Progenitor cell of endocrine pancreas (in vitro differentiated cells): Measurements from ENCODE around the gene BMP8A. TPM values are rescaled to one million over a fixed set of nuclear protein-coding genes. Genes with fewer than 3 reads are reported as not detected.
"Not testable (repeated sequence)": the region's sequence is repeated elsewhere in the genome, so short reads cannot be mapped to it uniquely, and the experiment has no call there.

ENCODE experiments used
- DNase-seq: peaks from one replicate; pipeline ENCODE4 v3.0.0; 2021; ENCODE audit warnings: low spot score; ENCODE audit not compliant: unreplicated experiment
- H3K27ac Mint-ChIP-seq: 2 replicates; pipeline ENCODE4 v1.8.0; 2021; ENCODE audit warnings: mild to moderate bottlenecking, moderate library complexity, mixed read lengths
- H3K27me3 Mint-ChIP-seq: 2 replicates; pipeline ENCODE4 v1.8.0; 2021; ENCODE audit warnings: mixed read lengths
- H3K36me3 Mint-ChIP-seq: 2 replicates; pipeline ENCODE4 v1.8.0; 2022; ENCODE audit warnings: mixed read lengths; ENCODE audit not compliant: insufficient read depth
- H3K4me1 Mint-ChIP-seq: 2 replicates; pipeline ENCODE4 v1.8.0; 2021; ENCODE audit warnings: low read depth, mixed read lengths
- H3K4me3 Mint-ChIP-seq: 2 replicates; pipeline ENCODE4 v1.8.0; 2021; ENCODE audit warnings: low read depth, mild to moderate bottlenecking, moderate library complexity, mixed read lengths
- H3K9me3 Mint-ChIP-seq: 2 replicates; pipeline ENCODE4 v1.8.0; 2021; ENCODE audit warnings: low read depth, mixed read lengths
- CTCF ChIP-seq: fragments of 200-600 bp; sonication (generic); IDR thresholded peaks from one replicate; pipeline ENCODE4 v1.5.0; 2021; ENCODE audit warnings: antibody characterized with exemption, mild to moderate bottlenecking; ENCODE audit not compliant: unreplicated experiment
- total RNA-seq: library from RNA; stranded (reverse); gene quantifications from 2 replicates; pipeline ENCODE4 v1.2.1, GENCODE V29; 2021

The BMP8A gene
- total RNA-seq, 1 donor from 2014 or later: 0.67 TPM

- Mint-ChIP-seq H3K27ac (no peak overlapping the region), H3K36me3 (peaks cover 6% of the 10 kb centered on the region), H3K27me3 (peaks cover 40% of the 10 kb centered on the region), H3K4me3 (peak overlapping the region; percentile 50), H3K9me3 (no peaks in the 10 kb centered on the region), H3K4me1 (peaks cover 5% of the 10 kb centered on the region)
- no peak for TF ChIP-seq CTCF
- no peak for DNase-seq
These were observed 765 bp upstream of the BMP8A start for GRCh38 chr1:39490596-39491145.

GRCh38 chr1:39492118-39493042 is 944 bp downstream of the BMP8A start:
- DNase-seq, H3K9me3 Mint-ChIP-seq, H3K36me3 Mint-ChIP-seq, H3K4me1 Mint-ChIP-seq: not testable (repeated sequence)
- Mint-ChIP-seq H3K4me3 (peak overlapping the region; percentile 49), H3K27me3 (peaks cover 43% of the 10 kb centered on the region), H3K27ac (peak overlapping the region; percentile 33)

GRCh38 chr1:39493043-39493810 is 1.8 kb downstream of the BMP8A start:
- not testable (repeated sequence) for H3K4me1 Mint-ChIP-seq, DNase-seq, H3K36me3 Mint-ChIP-seq, H3K9me3 Mint-ChIP-seq, H3K27ac Mint-ChIP-seq
- H3K27me3 Mint-ChIP-seq: peaks cover 43% of the 10 kb centered on the region
- H3K4me3 Mint-ChIP-seq: peak overlapping the region; percentile 49

- no peak for DNase-seq
- Mint-ChIP-seq H3K36me3 (no peaks in the 10 kb centered on the region), H3K9me3 (no peaks in the 10 kb centered on the region), H3K27me3 (peaks cover 37% of the 10 kb centered on the region), H3K4me3 (no peak overlapping the region), H3K27ac (no peak overlapping the region), H3K4me1 (peaks cover 3% of the 10 kb centered on the region)
- no peak for TF ChIP-seq CTCF
These were observed 3.4 kb downstream of the BMP8A start for GRCh38 chr1:39494671-39495410.

- H3K4me1 Mint-ChIP-seq, H3K4me3 Mint-ChIP-seq, H3K9me3 Mint-ChIP-seq, H3K27ac Mint-ChIP-seq, H3K36me3 Mint-ChIP-seq, DNase-seq: not testable (repeated sequence)
- peaks cover 29% of the 10 kb centered on the region for H3K27me3 Mint-ChIP-seq
These were observed 5.1 kb downstream of the BMP8A start for GRCh38 chr1:39496520-39496919.

GRCh38 chr1:39497585-39497984 is 6.1 kb downstream of the BMP8A start:
- DNase-seq: no peak
- no peak overlapping the region for H3K27ac Mint-ChIP-seq
- peaks cover 3% of the 10 kb centered on the region for H3K36me3 Mint-ChIP-seq
- no peak overlapping the region for H3K4me3 Mint-ChIP-seq
- H3K27me3 Mint-ChIP-seq: peaks cover 24% of the 10 kb centered on the region
- H3K9me3 Mint-ChIP-seq: peaks cover 2% of the 10 kb centered on the region
- no peaks in the 10 kb centered on the region for H3K4me1 Mint-ChIP-seq
- TF ChIP-seq CTCF: no peak

- H3K27ac Mint-ChIP-seq, H3K4me3 Mint-ChIP-seq, H3K9me3 Mint-ChIP-seq, H3K4me1 Mint-ChIP-seq, H3K36me3 Mint-ChIP-seq, DNase-seq: not testable (repeated sequence)
- peaks cover 18% of the 10 kb centered on the region for H3K27me3 Mint-ChIP-seq
These were observed 6.8 kb downstream of the BMP8A start for GRCh38 chr1:39498096-39498710.

- H3K36me3 Mint-ChIP-seq, H3K9me3 Mint-ChIP-seq, DNase-seq, H3K4me1 Mint-ChIP-seq, H3K27ac Mint-ChIP-seq, H3K4me3 Mint-ChIP-seq: not testable (repeated sequence)
- peaks cover 12% of the 10 kb centered on the region for H3K27me3 Mint-ChIP-seq
These were observed 7.4 kb downstream of the BMP8A start for GRCh38 chr1:39498821-39499220.
